Neural cell (in vitro differentiated cells): Measurements from ENCODE around the gene BAIAP2L1.

Experiments
- CTCF ChIP-seq: fragments of 450-650 bp; IDR thresholded peaks from 2 replicates; pipeline ENCODE4 v1.5.1; 2014; ENCODE audit warnings: antibody characterized with exemption, mild to moderate bottlenecking, moderate library complexity; ENCODE audit not compliant: poor library complexity, severe bottlenecking
- EZH2 ChIP-seq: fragments of 200-600, 300-800 bp; shearing (Covaris generic), sonication (generic); IDR thresholded peaks from 2 replicates; pipeline ENCODE4 v1.6.1; 2014; ENCODE audit warnings: antibody characterized with exemption, low read length, borderline replicate concordance, mild to moderate bottlenecking; ENCODE audit not compliant: insufficient read depth, poor library complexity, severe bottlenecking
- POLR2AphosphoS5 ChIP-seq: IDR thresholded peaks from 2 replicates; pipeline ENCODE4 v1.6.1; 2012
- TAF1 ChIP-seq: IDR thresholded peaks from 2 replicates; pipeline ENCODE4 v1.6.1; 2012; ENCODE audit warnings: low read depth

- TF ChIP-seq EZH2 (no peak), CTCF (no peak), POLR2AphosphoS5 (no peak), TAF1 (no peak)
These were observed 48.3 kb downstream of the BAIAP2L1 start for GRCh38 chr7:98352621-98353020.
